HEK293 (cell line): ENCODE data around the gene CSTPP1.

Source experiments
- PRDM1 ChIP-seq: fragments of 450-650 bp; formaldehyde crosslinking; IDR thresholded peaks from 2 replicates; pipeline ENCODE4; 2016; ENCODE audit warnings: missing biosample characterization, missing genetic modification characterization
- RBAK ChIP-seq: fragments of 450-650 bp; formaldehyde crosslinking; IDR thresholded peaks from 2 replicates; pipeline ENCODE4 v1.5.1; 2016; ENCODE audit warnings: missing biosample characterization, missing genetic modification characterization
- ZBTB1 ChIP-seq: fragments of 450-650 bp; formaldehyde crosslinking; IDR thresholded peaks from 2 replicates; pipeline ENCODE4 v1.5.1; 2016; ENCODE audit warnings: missing biosample characterization, missing genetic modification characterization
- ZNF132 ChIP-seq: fragments of 450-650 bp; formaldehyde crosslinking; IDR thresholded peaks from 2 replicates; pipeline ENCODE4 v1.5.1; 2017; ENCODE audit warnings: missing biosample characterization, missing genetic modification characterization, borderline replicate concordance
- ZNF138 ChIP-seq: fragments of 450-650 bp; formaldehyde crosslinking; IDR thresholded peaks from 2 replicates; pipeline ENCODE4 v1.5.1; 2016; ENCODE audit warnings: missing biosample characterization, missing genetic modification characterization, borderline replicate concordance
- ZNF155 ChIP-seq: fragments of 450-650 bp; formaldehyde crosslinking; IDR thresholded peaks from 2 replicates; pipeline ENCODE4 v1.5.1; 2016; ENCODE audit warnings: missing biosample characterization, missing genetic modification characterization
- ZNF274 ChIP-seq, 2 experiments: fragments of 200-500 bp in 1 of 2; fragments of 450-650 bp in 1 of 2; sonication (Bioruptor generic) in 1 of 2; formaldehyde crosslinking in 1 of 2; IDR thresholded peaks; 2 replicates each; pipeline versions ENCODE4 v1.5.1 to v1.6.1; 2014 to 2016; ENCODE audit warnings: borderline replicate concordance in 1 of 2, inconsistent platforms in 1 of 2, low read length in 1 of 2, missing biosample characterization in 1 of 2, missing genetic modification characterization in 1 of 2
- ZNF514 ChIP-seq: fragments of 450-650 bp; formaldehyde crosslinking; IDR thresholded peaks from 2 replicates; pipeline ENCODE4 v1.5.1; 2016; ENCODE audit warnings: missing biosample characterization, missing genetic modification characterization
- ZNF549 ChIP-seq: fragments of 450-650 bp; IDR thresholded peaks from 2 replicates; pipeline ENCODE4 v1.5.1; 2018; ENCODE audit warnings: missing biosample characterization, missing genetic modification characterization, mild to moderate bottlenecking, inconsistent platforms, moderate library complexity
- ZNF624 ChIP-seq: fragments of 450-650 bp; formaldehyde crosslinking; IDR thresholded peaks from 2 replicates; pipeline ENCODE4 v1.5.1; 2017; ENCODE audit warnings: missing biosample characterization, missing genetic modification characterization
- ZNF658 ChIP-seq: fragments of 450-650 bp; formaldehyde crosslinking; IDR thresholded peaks from 2 replicates; pipeline ENCODE4; 2016; ENCODE audit warnings: missing biosample characterization, missing genetic modification characterization
- ZXDB ChIP-seq: fragments of 450-650 bp; formaldehyde crosslinking; IDR thresholded peaks from 2 replicates; pipeline ENCODE4 v1.5.1; 2016; ENCODE audit warnings: missing biosample characterization, missing genetic modification characterization
- TF ChIP-seq, protein P1 (sequence below): fragments of 450-650 bp; formaldehyde crosslinking; IDR thresholded peaks from 2 replicates; pipeline ENCODE4 v1.5.1; 2016; ENCODE audit warnings: missing biosample characterization, missing genetic modification characterization
- TF ChIP-seq, protein P2 (sequence below): fragments of 450-650 bp; formaldehyde crosslinking; IDR thresholded peaks from 2 replicates; pipeline ENCODE4 v1.5.1; 2016; ENCODE audit warnings: missing biosample characterization, missing genetic modification characterization

- TF ChIP-seq, protein P1, sequence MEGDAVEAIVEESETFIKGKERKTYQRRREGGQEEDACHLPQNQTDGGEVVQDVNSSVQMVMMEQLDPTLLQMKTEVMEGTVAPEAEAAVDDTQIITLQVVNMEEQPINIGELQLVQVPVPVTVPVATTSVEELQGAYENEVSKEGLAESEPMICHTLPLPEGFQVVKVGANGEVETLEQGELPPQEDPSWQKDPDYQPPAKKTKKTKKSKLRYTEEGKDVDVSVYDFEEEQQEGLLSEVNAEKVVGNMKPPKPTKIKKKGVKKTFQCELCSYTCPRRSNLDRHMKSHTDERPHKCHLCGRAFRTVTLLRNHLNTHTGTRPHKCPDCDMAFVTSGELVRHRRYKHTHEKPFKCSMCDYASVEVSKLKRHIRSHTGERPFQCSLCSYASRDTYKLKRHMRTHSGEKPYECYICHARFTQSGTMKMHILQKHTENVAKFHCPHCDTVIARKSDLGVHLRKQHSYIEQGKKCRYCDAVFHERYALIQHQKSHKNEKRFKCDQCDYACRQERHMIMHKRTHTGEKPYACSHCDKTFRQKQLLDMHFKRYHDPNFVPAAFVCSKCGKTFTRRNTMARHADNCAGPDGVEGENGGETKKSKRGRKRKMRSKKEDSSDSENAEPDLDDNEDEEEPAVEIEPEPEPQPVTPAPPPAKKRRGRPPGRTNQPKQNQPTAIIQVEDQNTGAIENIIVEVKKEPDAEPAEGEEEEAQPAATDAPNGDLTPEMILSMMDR, result no peak
- TF ChIP-seq ZNF138 (no peak), ZNF132 (tag by site-specific recombination) (no peak), ZNF274 (IDR thresholded peaks at IDR 0.05; ENCODE audit: low read length) (no peak), ZNF274 (tag by site-specific recombination; IDR thresholded peaks at IDR 0.05; ENCODE audit: borderline replicate concordance) (no peak), ZBTB1 (no peak), ZXDB (tag by site-specific recombination) (no peak), ZNF514 (tag by site-specific recombination) (no peak), PRDM1 (tag by site-specific recombination) (no peak), ZNF658 (no peak), ZNF624 (no peak), RBAK (tag by site-specific recombination) (no peak), ZNF155 (no peak), ZNF549 (tag by site-specific recombination) (no peak)
- TF ChIP-seq, protein P2, sequence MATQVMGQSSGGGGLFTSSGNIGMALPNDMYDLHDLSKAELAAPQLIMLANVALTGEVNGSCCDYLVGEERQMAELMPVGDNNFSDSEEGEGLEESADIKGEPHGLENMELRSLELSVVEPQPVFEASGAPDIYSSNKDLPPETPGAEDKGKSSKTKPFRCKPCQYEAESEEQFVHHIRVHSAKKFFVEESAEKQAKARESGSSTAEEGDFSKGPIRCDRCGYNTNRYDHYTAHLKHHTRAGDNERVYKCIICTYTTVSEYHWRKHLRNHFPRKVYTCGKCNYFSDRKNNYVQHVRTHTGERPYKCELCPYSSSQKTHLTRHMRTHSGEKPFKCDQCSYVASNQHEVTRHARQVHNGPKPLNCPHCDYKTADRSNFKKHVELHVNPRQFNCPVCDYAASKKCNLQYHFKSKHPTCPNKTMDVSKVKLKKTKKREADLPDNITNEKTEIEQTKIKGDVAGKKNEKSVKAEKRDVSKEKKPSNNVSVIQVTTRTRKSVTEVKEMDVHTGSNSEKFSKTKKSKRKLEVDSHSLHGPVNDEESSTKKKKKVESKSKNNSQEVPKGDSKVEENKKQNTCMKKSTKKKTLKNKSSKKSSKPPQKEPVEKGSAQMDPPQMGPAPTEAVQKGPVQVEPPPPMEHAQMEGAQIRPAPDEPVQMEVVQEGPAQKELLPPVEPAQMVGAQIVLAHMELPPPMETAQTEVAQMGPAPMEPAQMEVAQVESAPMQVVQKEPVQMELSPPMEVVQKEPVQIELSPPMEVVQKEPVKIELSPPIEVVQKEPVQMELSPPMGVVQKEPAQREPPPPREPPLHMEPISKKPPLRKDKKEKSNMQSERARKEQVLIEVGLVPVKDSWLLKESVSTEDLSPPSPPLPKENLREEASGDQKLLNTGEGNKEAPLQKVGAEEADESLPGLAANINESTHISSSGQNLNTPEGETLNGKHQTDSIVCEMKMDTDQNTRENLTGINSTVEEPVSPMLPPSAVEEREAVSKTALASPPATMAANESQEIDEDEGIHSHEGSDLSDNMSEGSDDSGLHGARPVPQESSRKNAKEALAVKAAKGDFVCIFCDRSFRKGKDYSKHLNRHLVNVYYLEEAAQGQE (tag by site-specific recombination), result no peak
Measured at GRCh38 chr11:47188259-47188658, 251.7 kb downstream of the CSTPP1 start.
